Measurements from ENCODE around the gene SEPTIN8. TPM values are rescaled to one million over a fixed set of nuclear protein-coding genes. Genes with fewer than 3 reads are reported as not detected.

Gene SEPTIN8, protein sequence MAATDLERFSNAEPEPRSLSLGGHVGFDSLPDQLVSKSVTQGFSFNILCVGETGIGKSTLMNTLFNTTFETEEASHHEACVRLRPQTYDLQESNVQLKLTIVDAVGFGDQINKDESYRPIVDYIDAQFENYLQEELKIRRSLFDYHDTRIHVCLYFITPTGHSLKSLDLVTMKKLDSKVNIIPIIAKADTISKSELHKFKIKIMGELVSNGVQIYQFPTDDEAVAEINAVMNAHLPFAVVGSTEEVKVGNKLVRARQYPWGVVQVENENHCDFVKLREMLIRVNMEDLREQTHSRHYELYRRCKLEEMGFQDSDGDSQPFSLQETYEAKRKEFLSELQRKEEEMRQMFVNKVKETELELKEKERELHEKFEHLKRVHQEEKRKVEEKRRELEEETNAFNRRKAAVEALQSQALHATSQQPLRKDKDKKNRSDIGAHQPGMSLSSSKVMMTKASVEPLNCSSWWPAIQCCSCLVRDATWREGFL
- total RNA-seq: 10 to 100 TPM; 18.6 to 19.9 TPM

DNA sequence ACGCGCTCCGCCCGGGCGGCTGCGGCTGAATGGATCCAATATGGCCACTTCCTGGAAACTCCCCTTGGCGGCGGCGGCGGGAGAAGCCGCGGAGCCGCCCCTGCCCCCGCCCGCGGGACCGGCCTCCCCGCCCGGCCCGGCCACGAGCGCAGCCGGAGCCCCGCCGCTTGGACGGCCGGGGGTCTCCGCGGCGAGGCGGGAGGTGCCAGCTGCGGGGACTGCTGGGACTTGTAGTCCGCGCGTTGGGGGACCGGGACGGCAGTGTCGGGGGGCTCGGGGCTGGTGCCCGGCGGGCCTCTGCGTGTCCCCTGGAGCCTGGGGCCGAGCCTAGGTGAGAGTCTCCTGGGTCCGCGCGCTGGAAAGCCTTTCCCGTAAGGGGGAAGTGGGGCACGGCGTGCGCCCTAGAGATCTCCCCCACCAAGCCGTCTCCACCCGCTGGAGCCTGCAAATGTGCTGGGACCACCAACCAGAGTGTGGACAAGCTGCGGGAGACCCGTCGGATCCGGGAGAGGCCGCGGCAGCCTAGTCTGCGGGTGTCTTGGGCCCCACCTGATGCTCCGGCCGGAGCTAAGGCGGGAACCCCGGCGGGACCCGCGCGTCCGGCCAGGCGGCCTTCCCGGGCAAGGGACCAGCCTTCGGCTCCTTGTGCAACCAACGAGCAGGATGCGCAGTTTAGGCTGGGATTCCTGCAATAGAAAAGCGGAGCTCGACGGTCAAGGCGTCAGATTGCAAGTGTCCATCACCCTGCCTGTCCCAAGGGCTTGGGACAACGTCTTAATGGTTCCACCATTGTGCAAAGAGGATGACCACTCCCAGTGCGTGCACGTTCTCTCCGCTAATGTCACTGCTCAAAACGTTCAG is at the start of gene SEPTIN8:
SEPTIN8 (minus strand) TSS at position 31 of the 861 bp plus-strand sequence. CDS start 102 bp downstream, outside the sequence.
- no peaks in the 10 kb centered on the region for H3K36me3 Mint-ChIP-seq (ENCODE audit: low read depth)
- H3K27ac Mint-ChIP-seq: peak within 1 kb of the TSS; percentile 8
- peak within 1 kb of the TSS; percentile 65 for H3K4me3 Mint-ChIP-seq
- intact Hi-C loops (cut with DNase I, micrococcal nuclease): loop anchor here in 1 of 2 experiments (1.0 kb wide), 2 partner anchors 24 to 40 kb away; partner anchors contain the start of gene KIF3A
- peaks cover 7% of the 10 kb centered on the region for H3K4me1 Mint-ChIP-seq
- ChIA-PET POLR2A (no interaction called here), CTCF (interaction anchor here (0.6 to 1.4 kb wide), 4 partner anchors 34 to 1098 kb away, joined by 3 to 4 read pairs (median 4); no protein-coding TSS in a partner anchor)
- ATAC-seq (peak; percentile 79), DNase-seq (peak; percentile 67)
- H3K9me3 Mint-ChIP-seq (ENCODE audit: low read depth): no peaks in the 10 kb centered on the region
- H3K27me3 Mint-ChIP-seq: peaks cover 37% of the 10 kb centered on the region

DNA sequence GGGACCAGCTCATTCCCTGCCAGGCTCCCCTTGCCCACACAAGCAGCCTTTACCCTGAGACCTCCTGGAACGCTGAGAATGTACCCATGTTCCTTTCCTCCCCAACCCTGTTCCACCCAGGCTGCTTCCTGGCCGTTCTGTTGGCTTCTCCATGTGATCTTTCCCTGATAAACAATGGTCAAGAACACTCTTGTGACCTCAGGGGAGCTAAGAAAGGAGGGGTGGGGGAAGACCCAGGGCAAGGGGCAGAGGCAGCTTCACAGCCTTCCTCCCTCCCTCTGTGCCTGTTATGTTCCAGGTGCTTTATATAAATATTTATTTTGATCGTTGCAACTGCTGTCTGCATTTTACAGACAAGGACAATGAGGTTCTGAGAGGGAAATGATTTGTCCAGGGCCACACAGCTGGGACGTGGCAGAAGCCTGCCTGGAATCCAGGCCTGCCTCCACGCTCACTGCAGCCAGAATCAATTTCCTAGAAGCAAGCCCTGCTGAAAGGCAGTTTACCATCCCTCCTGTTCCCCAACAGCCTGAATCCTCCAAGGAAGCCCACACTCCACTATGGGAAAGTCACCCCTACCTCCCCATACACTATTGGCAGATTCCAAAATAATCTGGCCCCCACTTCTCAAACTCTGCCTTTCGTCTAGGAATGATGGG is 49.5 kb upstream of the SEPTIN8 start:
- no peaks in the 10 kb centered on the region for H3K36me3 Mint-ChIP-seq (ENCODE audit: low read depth)
- H3K4me3 Mint-ChIP-seq: no peak overlapping the region
- H3K9me3 Mint-ChIP-seq (ENCODE audit: low read depth): no peaks in the 10 kb centered on the region
- ChIA-PET POLR2A (interaction anchor here (0.5 to 0.7 kb wide), 2 partner anchors 25 to 225 kb away, joined by 3 read pairs; partner anchors contain the start of gene HSPA4), CTCF (interaction anchor here (0.6 to 5.3 kb wide), 7 partner anchors 7 to 436 kb away, joined by 3 to 50 read pairs (median 3); partner anchors contain the start of gene SOWAHA)
- intact Hi-C loops (cut with DNase I, micrococcal nuclease): no loop called here
- peaks cover 49% of the 10 kb centered on the region for H3K27me3 Mint-ChIP-seq
- H3K27ac Mint-ChIP-seq: no peak overlapping the region
- DNase-seq: no peak
- no peak for ATAC-seq
- peaks cover 3% of the 10 kb centered on the region for H3K4me1 Mint-ChIP-seq

DNA sequence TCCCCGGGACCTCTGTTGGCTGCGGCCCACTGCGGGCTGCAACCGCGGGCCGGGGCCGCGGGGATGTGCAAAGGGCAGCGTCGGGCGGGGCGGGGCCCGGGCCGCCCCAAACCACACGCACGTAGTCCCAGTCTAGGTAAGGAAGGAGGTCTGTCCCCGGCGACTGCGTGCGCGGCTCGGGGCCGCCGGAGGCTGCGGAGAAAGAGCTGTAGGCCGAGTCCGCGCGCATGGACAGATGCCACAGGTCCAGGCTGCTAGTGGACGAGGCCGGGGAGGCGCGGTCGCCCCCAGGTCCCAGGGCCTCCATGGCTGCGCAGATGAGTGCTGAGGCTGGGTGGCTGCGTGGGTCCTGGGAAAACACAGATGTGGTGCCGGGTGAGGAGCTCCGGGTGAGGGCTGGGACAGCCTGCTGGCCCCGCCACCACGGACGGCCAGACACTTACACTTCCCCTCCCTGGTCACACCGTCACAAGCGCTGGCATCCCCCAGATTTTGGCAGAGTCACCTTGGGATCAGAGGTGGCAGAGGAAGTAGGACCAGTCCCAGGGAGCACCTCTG is 48.9 kb upstream of the SEPTIN8 start:
- no peak overlapping the region for H3K4me3 Mint-ChIP-seq
- ChIA-PET POLR2A (interaction anchor here (0.7 kb wide), 1 partner anchor 226 kb away, joined by 3 read pairs; the partner anchor contains the start of gene HSPA4), CTCF (interaction anchor here (0.6 to 2.2 kb wide), 7 partner anchors 9 to 299 kb away, joined by 3 to 7 read pairs (median 3); partner anchors contain the start of gene SOWAHA)
- ATAC-seq (peak; percentile 30), DNase-seq (peak; percentile 44)
- H3K27ac Mint-ChIP-seq: no peak overlapping the region
- H3K27me3 Mint-ChIP-seq: peaks cover 42% of the 10 kb centered on the region
- intact Hi-C loops (cut with DNase I, micrococcal nuclease): no loop called here
- H3K4me1 Mint-ChIP-seq: peaks cover 3% of the 10 kb centered on the region
- no peaks in the 10 kb centered on the region for H3K36me3 Mint-ChIP-seq (ENCODE audit: low read depth)
- H3K9me3 Mint-ChIP-seq (ENCODE audit: low read depth): no peaks in the 10 kb centered on the region

DNA sequence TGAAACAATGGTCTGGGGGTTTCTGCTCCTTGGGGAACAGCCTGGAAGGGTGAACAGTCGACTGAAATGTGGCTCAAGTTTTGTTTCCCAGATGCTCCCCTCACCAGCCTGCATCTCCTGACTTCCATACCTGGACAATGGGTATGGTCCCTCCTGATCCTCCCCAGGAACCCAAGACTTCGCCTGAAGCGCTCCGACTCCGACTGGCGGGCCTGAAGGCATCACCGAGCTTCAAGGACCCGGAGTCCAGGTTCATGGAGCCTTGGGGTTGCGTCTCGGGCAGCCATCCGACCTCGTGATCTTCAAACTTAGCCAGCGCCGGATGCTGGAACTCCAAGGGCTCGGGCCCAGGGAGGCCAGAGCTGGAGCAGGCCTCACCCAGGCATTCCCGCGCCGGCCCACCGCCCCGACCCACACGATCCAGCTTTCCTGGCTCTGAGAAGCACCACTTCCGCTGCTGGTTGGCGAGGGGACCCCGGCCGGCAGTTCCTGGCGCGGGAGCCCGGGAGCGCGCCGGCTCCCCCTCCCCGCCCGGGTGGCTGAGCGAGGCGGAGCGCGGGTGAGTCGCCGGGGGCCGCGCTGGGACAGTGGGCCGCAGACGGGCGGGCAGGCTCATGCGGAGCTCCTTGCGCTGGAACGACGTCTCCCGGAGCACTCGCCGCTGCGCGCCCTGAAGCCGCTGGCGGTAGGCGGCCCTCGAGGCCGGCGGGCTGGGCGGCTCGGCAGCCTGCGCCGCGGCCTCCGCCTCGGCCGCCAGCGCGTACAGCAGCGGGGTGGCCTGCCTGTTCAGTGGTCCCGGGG is 48.2 kb upstream of the SEPTIN8 start:
- H3K27ac Mint-ChIP-seq: no peak overlapping the region
- H3K4me3 Mint-ChIP-seq: no peak overlapping the region
- ChIA-PET CTCF (interaction anchor here (0.6 to 2.2 kb wide), 8 partner anchors 10 to 493 kb away, joined by 3 to 7 read pairs (median 4); partner anchors contain the start of gene CCNI2), POLR2A (no interaction called here)
- intact Hi-C loops (cut with DNase I, micrococcal nuclease): no loop called here
- peaks cover 44% of the 10 kb centered on the region for H3K27me3 Mint-ChIP-seq
- H3K36me3 Mint-ChIP-seq (ENCODE audit: low read depth): no peaks in the 10 kb centered on the region
- H3K4me1 Mint-ChIP-seq: peaks cover 6% of the 10 kb centered on the region
- DNase-seq (no peak), ATAC-seq (peak; percentile 8)
- no peaks in the 10 kb centered on the region for H3K9me3 Mint-ChIP-seq (ENCODE audit: low read depth)

DNA sequence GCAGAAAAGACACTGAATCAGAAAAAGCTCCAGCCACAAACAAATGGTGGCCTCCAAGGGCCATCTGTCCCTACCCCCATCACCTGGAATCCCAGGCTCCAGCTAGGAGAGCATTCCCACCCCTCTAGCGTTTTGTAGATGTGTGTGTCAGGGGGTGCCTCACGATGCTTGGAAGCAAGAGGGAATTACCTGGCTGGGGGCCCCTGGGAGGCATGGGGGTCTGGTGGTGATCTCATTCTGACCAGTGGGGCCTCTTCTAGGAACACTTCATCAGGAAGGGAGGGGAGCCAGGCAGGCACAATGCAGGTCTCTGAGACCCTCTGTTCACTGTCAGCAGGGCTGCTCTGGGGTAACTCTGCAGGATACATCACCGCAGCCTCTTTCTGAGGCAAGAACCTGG is 47.4 kb upstream of the SEPTIN8 start:
- no peak overlapping the region for H3K4me3 Mint-ChIP-seq
- CTCF ChIA-PET: interaction anchor here (0.7 to 2.2 kb wide), 5 partner anchors 9 to 297 kb away, joined by 3 to 7 read pairs (median 4); partner anchors contain the start of gene CCNI2
- ATAC-seq (no peak), DNase-seq (no peak)
- no peaks in the 10 kb centered on the region for H3K9me3 Mint-ChIP-seq (ENCODE audit: low read depth)
- no peak overlapping the region for H3K27ac Mint-ChIP-seq
- intact Hi-C loops (cut with DNase I, micrococcal nuclease): loop anchor here (5.0 kb wide), 4 partner anchors 87 to 437 kb away; partner anchors contain the start of gene KIF3A (in 1 of the 2)
- H3K36me3 Mint-ChIP-seq (ENCODE audit: low read depth): no peaks in the 10 kb centered on the region
- POLR2A ChIA-PET: no interaction called here
- H3K27me3 Mint-ChIP-seq: peaks cover 46% of the 10 kb centered on the region
- peaks cover 11% of the 10 kb centered on the region for H3K4me1 Mint-ChIP-seq

DNA sequence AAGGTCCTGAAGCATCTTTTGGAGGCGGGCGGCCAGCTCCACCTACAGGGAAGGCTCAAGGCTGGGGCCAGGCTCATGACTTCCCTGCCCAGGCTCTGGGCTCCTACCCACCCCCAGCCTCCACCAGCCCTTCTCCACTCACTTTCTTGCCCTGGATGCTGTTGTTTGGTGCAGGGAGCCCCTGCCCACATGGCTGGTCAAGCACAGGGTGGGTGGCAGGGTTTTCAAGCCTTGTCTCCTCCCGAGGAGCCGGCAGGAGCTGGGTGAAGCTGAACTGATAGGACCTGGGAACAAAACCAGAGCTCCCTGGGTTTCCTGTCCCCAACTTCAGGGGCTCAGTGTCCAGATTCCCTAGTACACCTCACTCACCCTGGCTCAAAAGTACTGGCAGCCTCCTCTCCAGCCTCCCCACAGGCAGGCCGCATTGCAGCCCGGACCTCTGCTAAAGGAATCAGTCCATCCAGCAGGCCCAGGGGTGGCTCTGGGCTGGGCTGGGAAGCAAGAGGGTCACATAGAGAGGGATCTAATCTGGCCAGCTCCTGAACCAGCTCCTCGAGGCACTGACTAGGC is 46.5 kb upstream of the SEPTIN8 start:
- ChIA-PET CTCF (interaction anchor here (0.8 to 1.7 kb wide), 3 partner anchors 12 to 298 kb away, joined by 3 to 5 read pairs (median 3); partner anchors contain the start of gene CCNI2), POLR2A (no interaction called here)
- H3K4me3 Mint-ChIP-seq: no peak overlapping the region
- no peak overlapping the region for H3K27ac Mint-ChIP-seq
- H3K4me1 Mint-ChIP-seq: peaks cover 12% of the 10 kb centered on the region
- no peaks in the 10 kb centered on the region for H3K9me3 Mint-ChIP-seq (ENCODE audit: low read depth)
- peaks cover 47% of the 10 kb centered on the region for H3K27me3 Mint-ChIP-seq
- no peaks in the 10 kb centered on the region for H3K36me3 Mint-ChIP-seq (ENCODE audit: low read depth)
- intact Hi-C loops (cut with DNase I, micrococcal nuclease): loop anchor here (5.0 kb wide), 4 partner anchors 86 to 436 kb away; partner anchors contain the start of gene KIF3A (in 1 of the 2)
- peak; percentile 8 for ATAC-seq
- DNase-seq: no peak

DNA sequence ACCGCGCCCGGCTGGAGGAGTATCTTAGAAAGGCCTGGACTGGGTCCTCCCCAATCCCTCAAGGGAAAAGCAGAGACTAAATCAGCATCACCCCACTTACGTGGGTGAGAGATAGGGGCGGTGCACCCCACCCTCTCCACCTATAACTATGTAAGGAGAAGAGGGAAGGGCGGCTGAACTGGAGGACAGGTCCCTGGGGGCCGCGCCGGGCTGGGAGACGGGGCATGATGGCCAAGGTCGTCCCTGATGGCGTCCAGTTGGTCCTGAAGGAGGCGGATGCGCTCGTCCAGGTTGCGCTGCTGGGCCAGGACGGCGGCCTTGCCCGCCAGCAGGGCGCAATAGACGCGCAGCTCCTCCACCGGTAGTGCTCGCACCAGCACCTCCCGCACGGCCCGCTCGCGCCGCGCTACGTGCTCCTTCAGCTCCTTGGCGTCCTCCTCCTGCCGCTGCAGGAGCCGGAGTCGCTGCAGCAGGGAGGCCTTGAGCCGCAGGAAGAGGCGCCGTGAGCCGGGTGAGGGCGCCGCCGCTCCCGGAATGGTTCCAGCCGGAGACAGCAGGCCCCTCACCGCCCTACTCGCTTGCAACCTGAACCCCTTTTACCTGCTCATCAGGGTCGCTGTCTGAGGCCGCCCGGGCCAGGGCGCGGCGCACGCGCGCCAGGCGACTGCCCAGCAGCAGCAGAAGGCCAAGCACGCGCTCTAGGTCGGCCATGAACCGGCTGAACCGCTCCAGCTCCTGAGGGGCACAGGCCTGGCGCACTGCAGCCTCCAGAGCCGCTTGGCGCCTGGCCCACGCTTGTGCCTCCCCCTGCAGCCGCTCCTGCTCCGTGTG is 45.8 kb upstream of the SEPTIN8 start:
- no peak overlapping the region for H3K4me3 Mint-ChIP-seq
- H3K9me3 Mint-ChIP-seq (ENCODE audit: low read depth): no peaks in the 10 kb centered on the region
- H3K27ac Mint-ChIP-seq: no peak overlapping the region
- intact Hi-C loops (cut with DNase I, micrococcal nuclease): loop anchor here (5.0 kb wide), 4 partner anchors 86 to 436 kb away; partner anchors contain the start of gene KIF3A (in 1 of the 2)
- ChIA-PET POLR2A (no interaction called here), CTCF (interaction anchor here (0.8 to 1.7 kb wide), 3 partner anchors 11 to 342 kb away, joined by 3 read pairs; no protein-coding TSS in a partner anchor)
- peak; percentile 45 for ATAC-seq
- peaks cover 48% of the 10 kb centered on the region for H3K27me3 Mint-ChIP-seq
- DNase-seq: peak; percentile 57
- no peaks in the 10 kb centered on the region for H3K36me3 Mint-ChIP-seq (ENCODE audit: low read depth)
- H3K4me1 Mint-ChIP-seq: peaks cover 12% of the 10 kb centered on the region

DNA sequence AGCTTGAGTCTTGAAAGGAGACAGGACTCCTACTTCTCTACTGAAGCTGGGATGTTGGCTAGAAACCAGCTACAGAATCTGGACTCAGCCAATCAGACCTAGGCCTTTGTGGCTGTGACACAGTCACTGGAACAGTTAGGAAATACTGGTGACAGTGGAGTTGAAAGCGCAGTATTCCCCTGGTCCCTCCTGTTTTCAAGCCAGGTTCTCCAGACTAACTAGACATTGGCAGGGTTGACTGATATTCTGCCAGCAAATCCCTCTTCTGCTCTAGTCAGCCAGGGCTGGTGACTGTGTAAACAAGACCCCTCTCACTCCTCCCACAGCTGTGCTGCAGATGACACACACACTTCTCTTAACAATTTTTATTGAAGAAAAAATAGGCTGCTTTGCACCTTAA is 44.8 kb upstream of the SEPTIN8 start:
- Mint-ChIP-seq H3K4me1 (peaks cover 12% of the 10 kb centered on the region), H3K4me3 (no peak overlapping the region), H3K36me3 (ENCODE audit: low read depth) (no peaks in the 10 kb centered on the region), H3K27ac (no peak overlapping the region), H3K27me3 (peaks cover 38% of the 10 kb centered on the region), H3K9me3 (ENCODE audit: low read depth) (no peaks in the 10 kb centered on the region)
- POLR2A ChIA-PET: no interaction called here
- intact Hi-C loops (cut with DNase I, micrococcal nuclease): loop anchor here (2.0 to 5.0 kb wide), 5 partner anchors 75 to 434 kb away; partner anchors contain the start of genes CCNI2 (in 2 of the 2) and KIF3A (in 1 of the 2)
- DNase-seq (no peak), ATAC-seq (no peak)
- CTCF ChIA-PET: interaction anchor here (0.5 to 4.4 kb wide), 13 partner anchors 8 to 436 kb away, joined by 3 to 50 read pairs (median 5); partner anchors contain the start of gene SHROOM1

DNA sequence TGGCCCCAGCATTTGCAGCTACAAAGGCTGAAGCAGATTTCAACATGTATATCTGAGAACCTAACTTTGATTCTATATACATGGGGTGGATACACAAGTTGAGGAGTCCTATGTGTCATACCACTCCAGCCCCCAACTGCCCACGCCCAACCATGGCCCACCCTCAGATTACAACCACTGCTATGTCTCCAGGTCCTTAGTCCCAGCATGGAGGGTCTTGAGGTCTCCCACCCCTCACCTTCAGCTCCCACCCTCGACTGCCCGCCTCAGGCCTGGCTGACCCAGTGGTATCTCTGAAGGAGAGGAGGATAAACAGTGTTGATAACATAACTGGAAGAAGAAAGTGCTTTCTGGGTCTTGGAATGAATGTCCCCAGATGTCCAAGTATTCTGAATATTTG is 44.3 kb upstream of the SEPTIN8 start:
- intact Hi-C loops (cut with DNase I, micrococcal nuclease): loop anchor here (2.0 to 5.0 kb wide), 5 partner anchors 75 to 434 kb away; partner anchors contain the start of genes CCNI2 (in 2 of the 2) and KIF3A (in 1 of the 2)

More for the DNA sequence above, 44.3 kb upstream of the SEPTIN8 start:
- POLR2A ChIA-PET: no interaction called here
- no peaks in the 10 kb centered on the region for H3K36me3 Mint-ChIP-seq (ENCODE audit: low read depth)
- DNase-seq (no peak), ATAC-seq (no peak)
- peaks cover 12% of the 10 kb centered on the region for H3K4me1 Mint-ChIP-seq
- H3K9me3 Mint-ChIP-seq (ENCODE audit: low read depth): no peaks in the 10 kb centered on the region
- H3K27ac Mint-ChIP-seq: no peak overlapping the region
- H3K27me3 Mint-ChIP-seq: peaks cover 34% of the 10 kb centered on the region
- H3K4me3 Mint-ChIP-seq: no peak overlapping the region
- CTCF ChIA-PET: interaction anchor here (0.5 to 4.4 kb wide), 22 partner anchors 8 to 436 kb away, joined by 3 to 50 read pairs (median 5); partner anchors contain the start of genes CCNI2 and SHROOM1
